Fibroblast of villous mesenchyme (primary cell): ENCODE data around the gene CFAP46. TPM values are rescaled to one million over a fixed set of nuclear protein-coding genes. Genes with fewer than 3 reads are reported as not detected.
A peak's percentile ranks its signal among the peaks of the same experiment; 100 is the strongest.
"Not testable (repeated sequence)": the region's sequence is repeated elsewhere in the genome, so short reads cannot be mapped to it uniquely, and the experiment has no call there.

ENCODE experiments used
- DNase-seq: peaks from one replicate; pipeline ENCODE4 v3.0.0-alpha.2; 2010; ENCODE audit warnings: low read depth
- H3K4me3 ChIP-seq: 2 replicates; pipeline ENCODE4 v1.5.1; 2011; ENCODE audit warnings: low read depth, mild to moderate bottlenecking, low read length
- total RNA-seq: library from RNA; depleted of rRNA; stranded (reverse); fragments of >200 nt; gene quantifications from 2 replicates; pipeline ENCODE4 v1.2.3, GENCODE V29; 2012
- TF ChIP-seq, protein P1 (sequence below): IDR thresholded peaks from 2 replicates; pipeline ENCODE4 v1.5.1; 2012; ENCODE audit warnings: low read depth, mild to moderate bottlenecking, low read length; ENCODE audit not compliant: insufficient read depth

The CFAP46 gene
- total RNA-seq, 1 donor: under 0.01 TPM

- no peak overlapping the region for H3K4me3 ChIP-seq
- no peak for DNase-seq
- TF ChIP-seq, protein P1, sequence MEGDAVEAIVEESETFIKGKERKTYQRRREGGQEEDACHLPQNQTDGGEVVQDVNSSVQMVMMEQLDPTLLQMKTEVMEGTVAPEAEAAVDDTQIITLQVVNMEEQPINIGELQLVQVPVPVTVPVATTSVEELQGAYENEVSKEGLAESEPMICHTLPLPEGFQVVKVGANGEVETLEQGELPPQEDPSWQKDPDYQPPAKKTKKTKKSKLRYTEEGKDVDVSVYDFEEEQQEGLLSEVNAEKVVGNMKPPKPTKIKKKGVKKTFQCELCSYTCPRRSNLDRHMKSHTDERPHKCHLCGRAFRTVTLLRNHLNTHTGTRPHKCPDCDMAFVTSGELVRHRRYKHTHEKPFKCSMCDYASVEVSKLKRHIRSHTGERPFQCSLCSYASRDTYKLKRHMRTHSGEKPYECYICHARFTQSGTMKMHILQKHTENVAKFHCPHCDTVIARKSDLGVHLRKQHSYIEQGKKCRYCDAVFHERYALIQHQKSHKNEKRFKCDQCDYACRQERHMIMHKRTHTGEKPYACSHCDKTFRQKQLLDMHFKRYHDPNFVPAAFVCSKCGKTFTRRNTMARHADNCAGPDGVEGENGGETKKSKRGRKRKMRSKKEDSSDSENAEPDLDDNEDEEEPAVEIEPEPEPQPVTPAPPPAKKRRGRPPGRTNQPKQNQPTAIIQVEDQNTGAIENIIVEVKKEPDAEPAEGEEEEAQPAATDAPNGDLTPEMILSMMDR: no peak
Measured at GRCh38 chr10:132967540-132967939, 25.2 kb upstream of the CFAP46 start.

DNA sequence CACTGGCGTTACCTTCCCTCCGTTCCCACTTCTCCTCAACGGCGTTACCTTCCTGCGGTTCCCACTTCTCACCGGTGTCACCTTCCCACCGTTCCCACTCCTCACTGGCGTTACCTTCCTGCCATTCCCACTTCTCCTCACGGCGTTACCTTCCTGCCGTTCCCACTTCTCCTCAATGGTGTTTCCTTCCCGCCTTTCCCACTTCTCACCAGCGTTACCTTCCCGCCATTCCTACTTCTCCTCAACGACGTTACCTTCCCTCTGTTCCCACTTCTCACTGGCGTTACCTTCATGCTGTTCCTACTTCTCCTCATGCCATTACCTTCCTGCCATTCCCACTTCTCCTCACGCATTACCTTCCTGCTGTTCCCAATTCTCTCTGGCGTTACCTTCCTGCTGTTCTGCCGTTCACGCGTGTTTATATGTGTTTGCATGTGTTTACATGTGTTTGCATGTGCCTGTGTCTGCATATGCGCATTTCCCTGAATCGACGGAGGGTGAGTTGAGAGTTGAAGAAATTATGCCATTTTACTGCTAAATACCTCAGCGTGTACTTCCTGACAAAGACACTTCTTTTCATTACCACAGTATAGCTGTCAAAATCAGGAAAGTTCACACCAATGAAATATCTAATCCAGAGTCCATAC lies 23.2 kb upstream of the CFAP46 start:
- H3K4me3 ChIP-seq: no peak overlapping the region
- DNase-seq: no peak
- TF ChIP-seq, protein P1: no peak

DNA sequence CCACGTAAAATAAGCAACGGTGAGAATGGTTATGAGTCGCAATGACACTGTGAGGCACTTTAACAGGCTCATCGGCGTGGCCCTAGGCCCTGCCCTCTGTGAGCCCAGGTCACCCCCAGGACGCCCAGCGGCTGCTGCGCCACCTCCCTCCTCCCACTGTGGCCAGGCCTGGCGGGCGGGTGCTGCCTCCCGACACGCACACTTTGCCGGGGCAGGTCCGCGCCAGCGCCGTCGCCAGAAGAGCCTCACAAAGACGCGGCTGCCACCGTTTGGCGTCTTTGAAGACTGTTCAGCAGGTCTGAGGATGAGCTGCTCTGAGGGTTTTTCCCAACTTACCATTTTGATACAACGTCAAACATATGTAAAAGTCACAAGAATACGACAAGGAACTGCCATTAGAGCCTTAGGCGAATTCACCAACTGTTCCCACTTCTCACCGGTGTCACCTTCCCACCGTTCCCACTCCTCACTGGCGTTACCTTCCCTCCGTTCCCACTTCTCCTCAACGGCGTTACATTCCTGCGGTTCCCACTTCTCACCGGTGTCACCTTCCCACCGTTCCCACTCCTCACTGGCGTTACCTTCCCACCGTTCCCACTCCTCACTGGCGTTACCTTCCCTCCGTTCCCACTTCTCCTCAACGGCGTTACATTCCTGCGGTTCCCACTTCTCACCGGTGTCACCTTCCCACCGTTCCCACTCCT lies 22.5 kb upstream of the CFAP46 start:
- not testable (repeated sequence) for DNase-seq, H3K4me3 ChIP-seq

DNA sequence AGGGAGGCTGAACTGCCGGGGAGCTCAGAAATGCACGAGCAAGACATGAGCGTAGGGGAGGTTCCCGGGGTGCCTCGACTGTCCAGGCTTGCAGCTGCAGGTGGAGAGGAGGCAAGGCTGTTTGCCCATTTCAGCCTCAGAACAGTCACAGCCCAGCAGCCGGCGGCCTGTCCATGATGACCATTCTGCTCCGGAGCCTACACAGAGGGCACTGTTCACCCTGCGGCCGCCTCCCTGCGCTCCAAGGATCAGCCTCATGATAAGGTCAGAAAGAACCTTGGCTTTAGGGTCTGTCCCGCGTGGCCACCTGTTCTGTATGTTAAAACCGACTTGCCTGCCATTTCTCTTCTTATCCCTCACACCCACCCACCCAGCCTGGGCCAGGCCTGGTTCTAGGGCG lies 21.9 kb upstream of the CFAP46 start:
- DNase-seq: no peak
- no peak overlapping the region for H3K4me3 ChIP-seq
- TF ChIP-seq, protein P1: no peak

GRCh38 chr10:132963430-132963960 lies 21.1 kb upstream of the CFAP46 start:
- TF ChIP-seq, protein P1: no peak
- no peak for DNase-seq
- no peak overlapping the region for H3K4me3 ChIP-seq

DNA sequence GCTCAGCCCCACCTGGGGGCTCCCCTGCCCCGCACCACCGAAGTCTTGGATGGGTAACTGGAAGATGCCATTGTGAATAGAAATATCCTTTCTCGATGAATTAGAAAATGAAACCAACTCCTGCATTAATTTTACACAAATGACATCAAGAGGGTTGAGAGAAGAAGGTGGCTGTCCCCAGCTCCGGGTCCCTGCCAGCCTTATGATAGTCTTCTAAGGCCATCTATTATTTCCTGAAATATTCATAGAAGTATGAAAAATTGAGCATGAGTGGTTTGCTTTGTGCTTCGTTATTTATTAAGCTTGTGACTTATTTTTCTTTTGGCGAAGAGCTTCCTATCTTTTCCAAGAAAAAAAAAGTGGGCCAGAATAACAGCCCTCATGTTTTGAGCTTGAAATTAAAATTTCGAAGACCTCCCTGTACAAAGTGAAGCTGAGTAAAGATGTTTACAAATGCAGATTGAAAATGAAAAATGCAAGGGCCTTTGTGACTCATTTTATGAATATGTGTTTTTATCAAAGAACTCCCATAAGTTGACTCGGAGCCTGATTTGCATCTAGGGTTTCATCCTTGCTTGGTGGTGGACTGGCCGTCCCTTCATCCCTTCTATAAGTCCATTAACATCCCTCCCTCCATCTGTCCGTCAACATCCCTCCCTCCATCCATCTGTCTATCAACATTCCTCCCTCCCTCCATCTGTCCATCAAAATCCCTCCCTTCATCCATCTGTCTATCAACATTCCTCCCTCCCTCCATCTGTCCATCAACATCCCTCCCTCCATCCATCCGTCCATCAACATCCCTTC lies 20.5 kb upstream of the CFAP46 start:
- TF ChIP-seq, protein P1: no peak

More for the DNA sequence above, 20.5 kb upstream of the CFAP46 start:
- H3K4me3 ChIP-seq: peak overlapping the region; percentile 68
- peak; percentile 17 for DNase-seq
